HG03575 (cell line): Measurements from ENCODE around the gene PNPLA4.

ENCODE experiments used
- ATAC-seq: cut with Tn5 transposase; IDR thresholded peaks from one replicate; pipeline ENCODE4 v1.9.1; 2021; ENCODE audit not compliant: unreplicated experiment, insufficient number of reproducible peaks, low FRiP score; ENCODE audit errors: extremely low read depth

PNPLA4 gene

GRCh38 chrX:7927259-7928167 is at the start of gene PNPLA4:
Gene PNPLA4, minus strand, starts transcription at chrX:7927413. Its CDS starts 1,294 bp downstream, at chrX:7926119.
- peak; percentile 87 for ATAC-seq

GRCh38 chrX:7972586-7972985 is 45.4 kb upstream of the PNPLA4 start:
- ATAC-seq, result no peak

DNA sequence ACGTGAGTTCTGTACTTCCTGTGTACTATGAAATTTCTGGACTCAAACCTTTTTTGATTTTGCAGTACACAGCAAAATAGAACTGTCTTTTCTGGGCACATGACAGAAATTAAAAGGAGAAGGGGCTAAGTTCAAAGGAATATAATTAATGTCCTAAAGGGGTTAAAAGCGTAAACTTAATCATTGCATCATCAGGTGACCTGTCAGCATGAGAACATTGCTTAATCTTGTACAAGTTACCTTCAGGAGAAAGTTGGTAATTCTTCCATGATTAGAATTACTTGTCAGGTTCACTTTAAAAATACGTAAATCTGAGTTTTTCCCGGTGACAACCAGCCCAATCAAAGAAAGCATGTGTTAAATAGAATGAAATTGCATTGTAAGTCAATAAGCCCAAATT is 43.2 kb upstream of the PNPLA4 start:
- no peak for ATAC-seq

GRCh38 chrX:7965436-7965835 is 38.2 kb upstream of the PNPLA4 start:
- no peak for ATAC-seq

GRCh38 chrX:7960246-7960645 is 33.0 kb upstream of the PNPLA4 start:
- ATAC-seq, result no peak

DNA sequence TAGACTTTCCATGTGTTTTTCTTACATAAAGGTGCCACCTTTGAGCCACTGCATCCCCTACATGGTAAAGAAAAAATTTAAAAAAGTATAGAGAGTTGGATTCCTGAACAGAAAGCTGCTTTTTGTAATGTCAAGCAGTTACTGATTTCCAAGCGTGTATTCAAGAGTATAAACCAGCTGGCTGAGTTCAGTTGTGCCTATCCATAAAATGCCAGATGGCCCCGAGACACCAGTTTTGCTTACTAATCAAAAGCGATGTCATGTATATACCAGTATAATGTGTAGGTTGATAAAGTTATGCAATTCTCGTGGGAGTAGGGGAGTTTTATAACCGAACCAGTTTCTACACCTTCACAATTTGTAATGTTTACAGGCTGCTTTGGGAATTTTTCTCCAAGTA is 26.2 kb upstream of the PNPLA4 start:
- ATAC-seq, result no peak

DNA sequence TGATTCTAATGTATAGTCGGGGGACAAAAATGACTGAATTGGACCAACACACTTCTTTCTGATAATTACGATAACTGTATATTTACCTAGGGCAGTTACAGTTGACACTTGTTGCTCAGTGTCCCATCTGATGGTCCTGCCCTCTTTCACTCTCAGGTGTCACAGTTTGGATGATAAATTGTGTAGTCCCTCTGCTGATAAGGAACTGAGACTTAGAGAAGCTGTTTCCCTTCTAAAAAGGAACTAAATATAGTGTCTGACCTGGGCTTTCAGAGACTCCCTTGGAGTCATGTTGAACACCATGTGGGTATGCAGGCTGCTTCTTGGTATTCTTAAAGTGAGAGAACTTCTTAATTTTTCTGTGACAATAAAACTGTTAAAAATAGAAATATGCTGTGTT is 23.7 kb upstream of the PNPLA4 start:
- peak; percentile 95 for ATAC-seq

GRCh38 chrX:7948483-7948882 is 21.3 kb upstream of the PNPLA4 start:
- ATAC-seq, result no peak

- no peak for ATAC-seq
Observed at GRCh38 chrX:7946960-7947359, 19.7 kb upstream of the PNPLA4 start.

DNA sequence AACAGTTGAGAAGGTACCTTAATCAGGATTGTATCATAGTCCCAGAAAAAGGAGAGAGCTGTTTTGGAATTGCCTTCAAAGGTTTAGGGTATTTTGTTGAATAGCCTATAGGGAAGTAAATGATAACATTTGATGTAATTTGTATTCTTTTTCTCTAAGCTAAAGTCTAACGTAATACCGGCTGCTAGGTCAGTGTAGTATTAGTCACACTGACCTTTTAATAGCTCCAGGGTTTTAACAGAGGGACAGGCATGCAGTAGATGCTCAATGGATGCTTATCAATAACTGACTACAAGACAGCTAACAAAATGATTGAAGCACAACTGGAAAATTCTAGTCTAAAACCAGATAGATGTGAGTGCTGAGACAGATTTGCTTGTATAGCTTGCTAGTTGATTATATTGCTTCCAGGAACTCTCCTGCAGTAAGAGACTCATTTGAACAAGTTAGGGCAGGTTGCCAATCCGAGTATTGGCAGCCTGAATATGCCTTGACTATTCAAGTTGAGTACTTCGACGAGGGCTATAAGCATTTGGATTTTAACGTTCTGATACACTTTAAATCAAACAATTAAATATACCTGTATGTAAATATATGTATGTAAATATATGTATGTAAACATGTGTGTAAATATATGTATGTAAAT is 16.5 kb upstream of the PNPLA4 start:
- no peak for ATAC-seq

DNA sequence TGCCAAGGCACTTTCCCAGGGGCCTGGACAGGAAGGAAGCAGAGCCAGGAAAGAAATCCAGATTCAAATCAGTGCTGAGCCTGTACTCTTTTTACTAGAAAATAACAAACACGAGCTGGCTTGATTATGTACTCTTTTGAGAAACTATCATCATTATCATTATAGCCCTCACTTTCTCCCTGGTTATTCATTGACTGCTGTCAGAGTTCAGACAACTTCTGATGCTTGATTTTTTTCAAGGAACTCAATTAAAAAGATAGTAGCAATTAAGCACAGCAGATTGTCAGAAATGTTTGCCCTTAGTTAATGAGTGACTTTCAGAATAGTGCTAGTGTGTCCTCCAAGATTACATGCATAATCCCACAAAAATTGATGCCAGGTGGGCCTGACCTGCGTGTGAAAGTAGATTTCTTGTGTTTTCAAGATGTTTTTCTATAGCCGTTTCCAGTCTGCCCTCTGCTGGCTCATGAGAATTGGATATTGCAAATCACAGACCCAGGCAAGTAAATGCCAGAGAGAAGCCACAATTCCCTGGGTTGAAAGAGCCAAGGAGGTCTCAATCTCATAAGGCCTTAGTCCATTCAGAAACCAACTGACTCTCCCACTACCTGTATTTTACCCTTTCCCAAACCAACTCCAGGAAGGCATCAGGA is 14.3 kb upstream of the PNPLA4 start:
- no peak for ATAC-seq

DNA sequence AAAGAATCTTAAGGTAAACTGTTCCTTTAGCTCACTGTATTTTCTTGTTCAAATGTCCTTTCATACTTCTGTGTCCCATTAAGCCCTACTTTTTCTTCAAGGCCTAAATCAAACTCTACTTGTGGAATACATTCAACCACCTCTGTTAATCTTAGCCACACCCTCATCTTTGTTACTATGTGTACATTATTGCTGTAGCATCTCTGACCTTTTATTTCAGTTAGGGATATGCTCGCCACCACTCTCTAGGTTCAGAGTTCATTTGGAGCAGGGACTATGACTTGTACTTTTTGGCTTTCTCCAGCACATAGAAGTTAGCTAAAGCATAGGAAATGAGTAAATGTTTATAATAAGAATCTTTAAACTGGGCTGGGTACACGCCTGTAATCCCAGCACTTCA is 6.8 kb upstream of the PNPLA4 start:
- ATAC-seq, result no peak

DNA sequence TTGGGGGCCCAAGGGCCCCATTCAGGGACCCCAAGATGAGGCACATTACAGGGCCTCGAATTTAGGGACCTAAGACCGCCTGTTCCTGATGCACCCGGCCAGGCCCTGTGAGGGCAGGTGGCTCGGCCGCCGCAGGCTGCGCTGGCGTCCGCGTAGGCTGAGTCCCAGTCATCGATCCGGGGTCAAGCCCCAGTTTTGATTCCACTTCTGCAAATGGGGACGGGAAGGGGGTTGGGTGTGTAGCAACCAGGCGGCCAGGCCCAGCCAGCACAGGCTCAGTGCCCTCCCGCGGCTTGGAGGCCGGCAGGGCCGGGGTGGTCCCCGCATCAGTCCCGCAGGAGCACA is 327 bp downstream of the PNPLA4 start:
- ATAC-seq, result no peak

GRCh38 chrX:7926501-7926900 is 712 bp downstream of the PNPLA4 start:
- ATAC-seq, result no peak

- peak; percentile 32 for ATAC-seq
Observed at GRCh38 chrX:7925867-7926472, 1.2 kb downstream of the PNPLA4 start.

DNA sequence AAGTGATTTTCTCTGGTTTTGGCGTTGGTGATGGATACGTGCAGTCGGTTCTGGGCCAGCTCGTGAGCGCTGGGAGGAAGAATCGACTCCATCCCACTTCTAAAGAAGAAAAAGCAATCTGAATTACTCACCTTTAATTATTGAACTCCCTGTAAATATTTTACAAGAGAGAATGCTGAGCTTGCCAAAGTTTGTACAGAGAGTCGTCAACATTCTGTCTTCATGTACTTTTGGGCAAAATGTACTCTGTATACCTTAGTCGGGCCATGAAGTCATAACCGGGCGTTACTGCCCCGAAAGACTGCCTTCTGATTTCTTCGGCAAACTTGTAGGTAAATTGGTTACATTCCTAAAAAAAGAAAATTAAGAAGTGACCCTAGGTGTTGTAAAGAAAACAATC is 5.5 kb downstream of the PNPLA4 start:
- ATAC-seq, result no peak

- no peak for ATAC-seq
Observed at GRCh38 chrX:7908821-7909220, 18.4 kb downstream of the PNPLA4 start.

DNA sequence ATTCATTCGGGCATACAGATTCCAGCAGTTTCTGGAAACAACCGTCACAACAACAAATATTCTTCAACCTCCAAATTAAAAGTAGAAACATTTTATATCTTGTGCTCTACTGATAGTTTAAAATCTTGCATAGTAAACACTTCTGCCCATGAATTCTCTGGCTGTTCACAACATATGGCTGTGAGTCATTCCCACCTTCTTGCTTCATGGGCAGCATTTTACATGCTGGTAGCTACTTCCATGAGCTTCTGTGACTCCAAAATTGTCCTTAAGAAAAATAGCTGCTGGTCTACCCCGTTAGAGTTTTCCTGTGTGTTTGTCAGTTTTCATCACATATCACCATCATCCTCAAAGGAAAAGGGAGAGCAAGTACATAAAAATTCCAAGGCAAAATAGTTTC is 22.7 kb downstream of the PNPLA4 start:
- ATAC-seq, result no peak

DNA sequence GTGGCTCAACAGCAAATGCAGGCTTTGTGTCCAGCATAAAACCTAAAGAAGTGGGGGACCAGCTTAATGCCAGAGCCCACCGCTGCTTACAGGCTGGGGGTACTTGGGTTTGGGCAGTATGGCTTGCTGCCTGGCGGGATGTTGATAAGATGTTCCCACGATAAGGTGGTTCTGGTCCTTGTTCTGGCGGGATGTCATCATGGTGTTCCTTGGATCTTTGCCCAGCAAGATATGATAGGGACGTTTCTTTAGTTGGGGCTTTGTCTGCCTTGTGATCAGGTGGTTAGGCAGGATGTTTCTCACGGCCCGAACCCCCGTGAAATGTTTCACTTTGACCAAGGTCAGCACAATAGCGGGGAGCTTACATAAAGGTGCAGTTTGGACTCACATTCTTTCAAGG is 35.3 kb downstream of the PNPLA4 start:
- no peak for ATAC-seq

GRCh38 chrX:7889680-7890079 is 37.5 kb downstream of the PNPLA4 start:
- no peak for ATAC-seq
